Osteocyte (in vitro differentiated cells): ENCODE measurements around the gene CNOT11. TPM values are rescaled to one million over a fixed set of nuclear protein-coding genes. Genes with fewer than 3 reads are reported as not detected.

ENCODE experiments used
- DNase-seq: peaks from one replicate; pipeline ENCODE4 v3.0.0; 2021; ENCODE audit warnings: mixed read lengths; ENCODE audit not compliant: unreplicated experiment; ENCODE audit errors: extremely low spot score
- H3K27ac Mint-ChIP-seq: one replicate; pipeline ENCODE4 v1.8.0; 2021; ENCODE audit warnings: mild to moderate bottlenecking, mixed read lengths; ENCODE audit not compliant: unreplicated experiment
- H3K27me3 Mint-ChIP-seq: one replicate; pipeline ENCODE4 v1.8.0; 2021; ENCODE audit warnings: mixed read lengths; ENCODE audit not compliant: unreplicated experiment
- H3K36me3 Mint-ChIP-seq: one replicate; pipeline ENCODE4 v1.8.0; 2021; ENCODE audit warnings: mixed read lengths; ENCODE audit not compliant: unreplicated experiment
- H3K4me1 Mint-ChIP-seq: one replicate; pipeline ENCODE4 v1.8.0; 2021; ENCODE audit warnings: mixed read lengths; ENCODE audit not compliant: unreplicated experiment
- H3K4me3 Mint-ChIP-seq: one replicate; pipeline ENCODE4 v1.8.0; 2021; ENCODE audit warnings: mild to moderate bottlenecking, moderate library complexity, mixed read lengths; ENCODE audit not compliant: unreplicated experiment
- H3K9me3 Mint-ChIP-seq: one replicate; pipeline ENCODE4 v1.8.0; 2021; ENCODE audit warnings: mixed read lengths; ENCODE audit not compliant: unreplicated experiment
- total RNA-seq: library from RNA; stranded (reverse); gene quantifications from 2 replicates; pipeline ENCODE4 v1.2.1, GENCODE V29; 2021
- TF ChIP-seq, protein P1 (sequence below): fragments of 200-600 bp; sonication (generic); IDR thresholded peaks from 2 replicates; pipeline ENCODE4 v1.5.0; 2021; ENCODE audit warnings: antibody characterized with exemption, mild to moderate bottlenecking, moderate library complexity

Gene CNOT11
- total RNA-seq, 1 donor from 2014 or later = 31.4 TPM

DNA sequence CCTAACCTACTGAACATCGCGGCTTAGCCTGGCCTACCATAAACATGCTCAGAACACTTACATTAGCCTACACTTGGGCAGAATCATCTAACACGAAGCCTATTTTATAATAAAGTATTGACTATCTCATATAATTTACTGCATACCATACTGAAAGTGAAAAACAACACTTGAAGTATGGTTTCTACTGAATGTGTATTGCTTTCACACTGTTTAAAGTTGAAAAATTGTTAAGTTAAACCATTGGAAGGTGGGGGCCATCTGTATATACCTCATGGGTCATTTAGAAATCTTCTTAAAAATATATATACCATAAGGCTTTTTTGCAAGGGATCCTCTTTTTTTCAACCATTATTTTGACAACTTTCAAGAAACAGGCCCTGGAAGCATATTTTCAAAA lies 39.3 kb downstream of the CNOT11 start:
- no peak for DNase-seq
- TF ChIP-seq, protein P1, sequence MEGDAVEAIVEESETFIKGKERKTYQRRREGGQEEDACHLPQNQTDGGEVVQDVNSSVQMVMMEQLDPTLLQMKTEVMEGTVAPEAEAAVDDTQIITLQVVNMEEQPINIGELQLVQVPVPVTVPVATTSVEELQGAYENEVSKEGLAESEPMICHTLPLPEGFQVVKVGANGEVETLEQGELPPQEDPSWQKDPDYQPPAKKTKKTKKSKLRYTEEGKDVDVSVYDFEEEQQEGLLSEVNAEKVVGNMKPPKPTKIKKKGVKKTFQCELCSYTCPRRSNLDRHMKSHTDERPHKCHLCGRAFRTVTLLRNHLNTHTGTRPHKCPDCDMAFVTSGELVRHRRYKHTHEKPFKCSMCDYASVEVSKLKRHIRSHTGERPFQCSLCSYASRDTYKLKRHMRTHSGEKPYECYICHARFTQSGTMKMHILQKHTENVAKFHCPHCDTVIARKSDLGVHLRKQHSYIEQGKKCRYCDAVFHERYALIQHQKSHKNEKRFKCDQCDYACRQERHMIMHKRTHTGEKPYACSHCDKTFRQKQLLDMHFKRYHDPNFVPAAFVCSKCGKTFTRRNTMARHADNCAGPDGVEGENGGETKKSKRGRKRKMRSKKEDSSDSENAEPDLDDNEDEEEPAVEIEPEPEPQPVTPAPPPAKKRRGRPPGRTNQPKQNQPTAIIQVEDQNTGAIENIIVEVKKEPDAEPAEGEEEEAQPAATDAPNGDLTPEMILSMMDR = no peak
- Mint-ChIP-seq H3K4me3 (no peak overlapping the region), H3K27ac (no peak overlapping the region), H3K9me3 (no peaks in the 10 kb centered on the region), H3K4me1 (peaks cover 12% of the 10 kb centered on the region), H3K36me3 (peaks cover 13% of the 10 kb centered on the region), H3K27me3 (no peaks in the 10 kb centered on the region)

DNA sequence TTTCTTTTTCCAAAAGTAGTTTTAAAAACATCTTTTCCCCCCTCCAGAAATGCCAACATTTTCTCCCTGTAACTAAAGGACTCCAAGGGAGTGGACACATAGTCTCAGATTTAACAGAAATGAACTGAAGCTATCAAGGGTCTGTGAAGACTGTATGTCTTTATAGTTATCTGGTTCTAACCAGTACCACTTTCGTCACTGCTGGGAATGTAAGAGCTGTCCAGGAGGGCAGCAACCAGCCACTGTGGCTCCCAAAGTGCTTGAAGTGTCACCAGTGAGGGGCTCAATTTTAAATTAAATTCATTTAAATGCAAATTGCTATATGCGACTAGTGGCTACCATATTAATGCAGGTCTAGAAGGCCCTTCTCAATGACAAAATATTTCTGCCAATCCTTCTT lies 40.9 kb downstream of the CNOT11 start:
- no peak for DNase-seq
- Mint-ChIP-seq H3K36me3 (peaks cover 8% of the 10 kb centered on the region), H3K27me3 (no peaks in the 10 kb centered on the region), H3K4me3 (no peak overlapping the region), H3K27ac (no peak overlapping the region), H3K4me1 (peaks cover 12% of the 10 kb centered on the region), H3K9me3 (no peaks in the 10 kb centered on the region)
- TF ChIP-seq, protein P1 = no peak

DNA sequence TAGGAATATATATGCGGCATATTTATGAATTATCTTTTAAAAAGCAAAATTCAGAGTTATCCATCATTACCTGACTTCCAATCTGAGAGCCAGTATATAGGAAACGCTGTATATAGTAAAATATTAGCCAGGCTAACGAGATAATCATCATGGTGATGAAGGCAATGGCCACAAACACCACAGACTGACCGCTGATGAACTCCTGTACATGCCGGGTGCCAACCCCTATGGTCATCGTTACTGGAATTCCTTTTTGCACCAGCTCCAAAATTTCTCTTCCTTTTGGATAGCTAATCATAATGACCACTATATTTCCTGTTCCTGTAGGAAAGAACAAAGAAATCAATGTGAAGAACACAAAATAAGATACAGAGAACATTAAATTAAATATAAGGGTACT lies 42.2 kb downstream of the CNOT11 start:
- TF ChIP-seq, protein P1 = no peak
- Mint-ChIP-seq H3K4me1 (peaks cover 14% of the 10 kb centered on the region), H3K27ac (no peak overlapping the region), H3K4me3 (no peak overlapping the region), H3K36me3 (peaks cover 8% of the 10 kb centered on the region), H3K9me3 (no peaks in the 10 kb centered on the region), H3K27me3 (no peaks in the 10 kb centered on the region)
- no peak for DNase-seq

DNA sequence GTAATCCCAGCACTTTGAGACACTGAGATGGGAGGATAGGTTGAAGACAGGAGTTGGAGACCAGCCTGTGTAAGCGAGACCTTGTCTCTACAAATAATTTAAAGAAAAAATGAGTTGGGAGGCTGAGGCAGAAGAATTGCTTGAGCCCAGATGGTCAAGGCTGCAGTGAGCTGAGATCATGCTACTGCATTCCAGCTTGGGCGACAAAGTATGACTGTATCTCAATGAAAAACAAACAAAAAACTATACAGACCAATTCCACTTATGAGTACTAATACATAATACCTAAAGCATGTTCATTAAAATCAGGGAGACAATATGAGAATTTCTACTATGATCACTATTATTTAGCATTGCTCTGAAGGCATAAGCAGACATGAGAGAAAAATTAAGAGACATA lies 43.2 kb downstream of the CNOT11 start:
- no peak for DNase-seq
- H3K9me3 Mint-ChIP-seq = no peaks in the 10 kb centered on the region
- no peak overlapping the region for H3K4me3 Mint-ChIP-seq
- no peaks in the 10 kb centered on the region for H3K27me3 Mint-ChIP-seq
- H3K27ac Mint-ChIP-seq = no peak overlapping the region
- peaks cover 16% of the 10 kb centered on the region for H3K4me1 Mint-ChIP-seq
- peaks cover 6% of the 10 kb centered on the region for H3K36me3 Mint-ChIP-seq
- TF ChIP-seq, protein P1 = no peak

DNA sequence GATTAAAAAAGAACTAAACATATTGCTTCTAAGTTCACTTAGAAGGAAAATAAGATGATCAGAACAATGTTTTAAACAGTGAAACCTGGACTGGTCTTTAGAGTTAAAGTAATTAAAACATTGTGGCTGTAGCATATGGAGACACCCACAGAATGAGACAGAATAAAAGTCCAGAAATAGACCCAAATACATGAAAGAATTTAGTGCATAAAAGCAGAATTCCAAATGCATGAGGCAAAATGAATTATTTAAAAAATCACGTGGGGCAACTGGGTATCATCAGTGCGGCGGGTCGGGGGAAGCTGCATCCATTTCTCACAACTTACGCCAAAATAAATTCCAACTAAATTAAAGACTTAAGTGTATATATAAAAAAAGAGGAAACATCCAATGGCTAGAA lies 43.7 kb downstream of the CNOT11 start:
- Mint-ChIP-seq H3K27me3 (no peaks in the 10 kb centered on the region), H3K36me3 (peaks cover 5% of the 10 kb centered on the region), H3K4me3 (no peak overlapping the region), H3K27ac (no peak overlapping the region), H3K4me1 (peaks cover 16% of the 10 kb centered on the region), H3K9me3 (no peaks in the 10 kb centered on the region)
- TF ChIP-seq, protein P1 = no peak
- no peak for DNase-seq
